ENCODE measurements around the gene WWOX. TPM values are rescaled to one million over a fixed set of nuclear protein-coding genes. Genes with fewer than 3 reads are reported as not detected.

WWOX gene
- polyA plus RNA-seq, 3 donors: 36.4 to 36.6 (median 36.5) TPM

GRCh38 chr16:78461496-78462287 is 362.2 kb downstream of the WWOX start:
- peak; percentile 56 for DNase-seq

- peak; percentile 42 for DNase-seq
Observed at GRCh38 chr16:78462288-78463208, 363.1 kb downstream of the WWOX start.

- no peak for DNase-seq
Observed at GRCh38 chr16:78463591-78463990, 364.1 kb downstream of the WWOX start.

- DNase-seq: no peak
Observed at GRCh38 chr16:78464833-78465232, 365.4 kb downstream of the WWOX start.

GRCh38 chr16:78465730-78466129 is 366.3 kb downstream of the WWOX start:
- no peak for DNase-seq

- DNase-seq: no peak
Observed at GRCh38 chr16:78469787-78470186, 370.3 kb downstream of the WWOX start.

- no peak for DNase-seq
Observed at GRCh38 chr16:78473031-78473699, 373.7 kb downstream of the WWOX start.

- no peak for DNase-seq
Observed at GRCh38 chr16:78474762-78475161, 375.3 kb downstream of the WWOX start.

GRCh38 chr16:78476615-78477014 is 377.2 kb downstream of the WWOX start:
- DNase-seq: no peak

- no peak for DNase-seq
Observed at GRCh38 chr16:78478267-78478861, 378.9 kb downstream of the WWOX start.

GRCh38 chr16:78479723-78480122 is 380.3 kb downstream of the WWOX start:
- DNase-seq: no peak

GRCh38 chr16:78480588-78480987 is 381.1 kb downstream of the WWOX start:
- DNase-seq: no peak

GRCh38 chr16:78483124-78483992 is 383.9 kb downstream of the WWOX start:
- no peak for DNase-seq

- DNase-seq: no peak
Observed at GRCh38 chr16:78484509-78485058, 385.1 kb downstream of the WWOX start.

GRCh38 chr16:78485188-78485916 is 385.9 kb downstream of the WWOX start:
- DNase-seq: no peak

- no peak for DNase-seq
Observed at GRCh38 chr16:78485917-78486257, 386.4 kb downstream of the WWOX start.

- no peak for DNase-seq
Observed at GRCh38 chr16:78487471-78487870, 388.0 kb downstream of the WWOX start.

GRCh38 chr16:78489072-78489471 is 389.6 kb downstream of the WWOX start:
- no peak for DNase-seq

GRCh38 chr16:78489631-78490030 is 390.2 kb downstream of the WWOX start:
- DNase-seq: no peak

- DNase-seq: no peak
Observed at GRCh38 chr16:78490431-78490830, 391.0 kb downstream of the WWOX start.

Data from renal pelvis (tissue), 4 donors.